Kidney tubule cell (primary cell): Measurements from ENCODE around the gene GPR75.
"Not testable (repeated sequence)": the region's sequence is repeated elsewhere in the genome, so short reads cannot be mapped to it uniquely, and the experiment has no call there.

ENCODE experiments used
- DNase-seq: peaks from one replicate; pipeline ENCODE4 v3.0.0-alpha.2; 2018; ENCODE audit warnings: low spot score

GPR75 gene

DNA sequence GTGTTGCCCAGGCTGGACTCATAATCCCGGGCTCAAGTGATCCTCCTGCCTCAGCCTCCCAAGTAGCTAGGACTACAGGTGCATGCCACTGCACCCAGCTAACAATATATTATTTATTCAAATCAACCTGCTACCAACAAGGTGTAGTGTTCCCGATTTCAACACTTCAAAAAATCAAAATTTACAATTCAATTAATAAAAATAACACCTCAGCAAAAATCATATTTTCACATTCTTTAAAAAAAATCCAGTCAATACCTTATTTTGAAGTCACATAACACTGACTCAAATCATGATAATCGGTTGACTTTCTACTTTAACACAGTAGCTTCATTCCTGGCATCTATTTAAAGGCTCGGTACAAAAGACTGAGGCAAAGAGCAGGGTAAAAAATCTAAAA lies 7.2 kb downstream of the GPR75 start:
- no peak for DNase-seq

DNA sequence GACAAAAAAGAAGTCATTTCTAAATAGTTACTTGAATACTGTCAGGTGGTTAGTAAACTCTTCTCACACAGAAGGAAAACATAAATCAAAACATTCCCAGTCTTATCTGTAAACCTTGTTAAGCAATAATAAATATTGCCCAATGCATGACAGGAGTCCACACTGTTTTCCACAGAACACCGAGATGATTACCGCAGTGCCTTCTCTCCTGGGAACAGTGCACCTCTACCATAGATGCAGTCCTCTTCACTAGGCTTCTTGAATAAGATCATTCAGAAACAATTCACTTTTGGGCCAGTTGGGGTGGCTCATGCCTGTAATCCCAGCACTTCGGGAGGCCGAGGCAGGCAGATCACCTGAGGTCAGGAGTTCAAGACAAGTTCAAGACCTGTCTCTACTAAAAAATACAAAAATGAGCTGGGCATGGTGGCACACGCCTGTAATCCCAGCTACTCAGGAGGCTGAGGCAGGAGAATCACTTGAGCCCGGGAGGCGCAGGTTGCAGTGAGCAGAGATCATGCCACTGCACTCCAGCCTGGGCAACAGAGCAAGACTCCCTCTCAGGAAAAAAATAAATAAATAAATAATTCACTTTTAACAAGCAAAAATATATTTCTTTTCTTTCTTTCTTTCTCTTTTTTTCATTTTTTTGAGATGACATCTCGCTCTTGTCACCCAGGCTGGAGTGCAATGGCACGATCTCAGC lies 8.6 kb downstream of the GPR75 start:
- not testable (repeated sequence) for DNase-seq

- no peak for DNase-seq
These were observed 11.7 kb downstream of the GPR75 start for GRCh38 chr2:53848062-53848461.

GRCh38 chr2:53843595-53843994 lies 16.2 kb downstream of the GPR75 start:
- no peak for DNase-seq

GRCh38 chr2:53842891-53843290 lies 16.9 kb downstream of the GPR75 start:
- no peak for DNase-seq

- not testable (repeated sequence) for DNase-seq
These were observed 18.1 kb downstream of the GPR75 start for GRCh38 chr2:53841651-53842050.

- no peak for DNase-seq
These were observed 19.2 kb downstream of the GPR75 start for GRCh38 chr2:53840580-53840979.

DNA sequence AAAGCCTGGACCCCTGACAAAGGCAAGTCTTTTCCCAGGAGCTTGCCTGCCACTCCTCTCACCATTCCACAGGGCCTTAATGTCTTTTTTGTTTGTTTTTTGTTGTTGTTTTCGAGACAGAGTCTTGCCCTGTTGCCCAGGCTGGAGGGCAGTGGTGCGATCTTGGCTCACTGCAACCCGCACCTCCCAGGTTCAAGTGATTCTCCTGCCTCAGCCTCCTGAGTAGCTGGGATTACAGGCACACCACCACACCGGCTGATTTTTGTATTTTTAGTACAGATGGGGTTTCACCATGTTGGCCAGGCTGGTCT lies 29.8 kb downstream of the GPR75 start:
- not testable (repeated sequence) for DNase-seq

- DNase-seq = no peak
These were observed 30.3 kb downstream of the GPR75 start for GRCh38 chr2:53829273-53829979.

DNA sequence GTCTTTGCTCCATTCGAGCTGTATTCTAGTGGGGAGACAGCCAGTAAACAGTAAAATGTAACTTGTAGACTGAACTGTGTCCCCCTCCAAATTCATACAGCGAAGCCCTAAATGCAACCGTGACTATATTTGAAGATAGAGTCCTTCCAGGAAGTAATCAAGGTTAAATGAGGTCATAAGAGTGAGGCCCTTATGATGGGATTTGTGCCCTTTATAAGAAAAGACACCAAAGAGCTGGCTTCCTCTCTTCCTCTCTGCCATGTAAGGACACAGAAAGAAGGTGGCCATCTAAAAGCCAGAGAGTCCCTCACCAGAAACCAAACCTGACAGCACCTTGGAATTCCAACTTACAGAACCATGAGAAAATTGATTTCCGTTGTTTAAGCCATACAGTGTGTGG lies 31.4 kb downstream of the GPR75 start:
- no peak for DNase-seq

GRCh38 chr2:53827398-53828175 lies 32.2 kb downstream of the GPR75 start:
- no peak for DNase-seq

- no peak for DNase-seq
These were observed 33.0 kb downstream of the GPR75 start for GRCh38 chr2:53826587-53827397.

DNA sequence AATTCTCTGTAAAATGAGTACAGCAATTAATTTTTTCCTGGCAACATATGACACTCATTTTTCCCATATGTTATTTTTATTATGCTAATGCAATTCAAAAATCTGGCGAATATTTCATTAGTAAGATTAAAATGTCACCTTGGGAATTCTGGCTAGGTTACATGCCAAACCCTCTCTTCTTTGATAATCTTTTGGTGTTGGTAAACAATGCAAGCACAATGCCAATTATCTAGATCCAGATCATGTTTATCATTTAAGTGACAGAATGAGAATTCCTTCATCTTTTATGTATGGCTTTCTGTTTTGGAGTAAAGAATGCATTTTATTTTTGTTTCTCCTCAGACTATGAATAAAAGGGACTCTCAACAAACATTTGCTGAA lies 33.7 kb downstream of the GPR75 start:
- DNase-seq = no peak

DNA sequence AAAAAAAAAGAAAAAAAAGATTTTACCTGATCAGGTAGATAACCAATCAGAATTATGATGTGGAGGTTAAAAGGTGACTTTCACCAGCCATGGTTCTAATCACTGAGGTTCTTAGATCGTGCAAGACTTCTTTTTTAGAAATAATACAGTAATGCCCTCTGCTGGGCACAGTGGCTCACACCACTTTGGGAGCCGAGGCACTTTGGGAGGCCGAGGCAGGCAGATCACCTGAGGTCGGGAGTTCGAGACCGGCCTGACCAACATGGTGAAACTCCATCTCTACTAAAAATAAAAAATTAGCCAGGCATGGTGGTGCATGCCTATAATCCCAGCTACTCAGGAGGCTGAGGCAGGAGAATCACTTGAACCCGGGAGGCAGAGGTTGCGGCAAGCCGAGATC lies 36.1 kb downstream of the GPR75 start:
- not testable (repeated sequence) for DNase-seq

DNA sequence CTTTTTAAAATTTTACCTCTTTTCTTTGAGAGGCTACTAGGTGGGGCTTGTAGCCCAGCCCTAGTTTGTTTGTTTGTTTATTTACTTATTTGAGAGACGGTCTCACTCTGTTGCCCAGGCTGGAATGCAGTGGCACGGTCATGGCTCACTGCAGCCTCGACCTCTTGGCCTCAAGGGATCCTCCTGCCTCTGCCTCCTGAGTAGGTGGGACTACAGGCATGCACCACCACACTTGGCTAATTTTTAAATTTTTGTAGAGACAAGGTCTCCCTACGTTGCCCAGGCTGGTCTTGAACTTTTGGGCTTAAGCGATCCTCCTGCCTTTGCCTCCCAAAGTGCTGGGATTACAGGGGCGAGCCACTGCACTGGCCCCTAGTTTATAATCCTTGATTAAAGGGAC lies 38.0 kb downstream of the GPR75 start:
- DNase-seq = no peak

DNA sequence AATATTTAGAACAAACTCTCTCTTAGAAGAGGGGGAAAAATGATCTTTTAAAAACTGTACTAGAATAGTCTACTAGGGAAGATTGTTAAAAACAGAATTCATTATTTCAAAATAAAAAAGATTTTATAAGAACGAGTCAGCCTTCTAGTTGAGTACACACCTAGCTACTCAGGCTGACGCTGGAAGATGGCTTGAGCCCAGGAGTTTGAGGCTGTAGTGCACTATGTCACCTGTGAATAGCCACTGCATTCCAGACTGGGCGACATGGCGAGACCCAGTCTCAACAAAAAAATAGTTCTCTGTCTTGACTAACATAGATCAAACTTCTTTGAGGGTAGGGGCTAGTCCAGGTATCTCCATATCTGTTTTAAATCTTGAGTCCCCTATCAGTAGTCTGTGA lies 39.1 kb downstream of the GPR75 start:
- peak; percentile 35 for DNase-seq

- DNase-seq = no peak
These were observed 39.7 kb downstream of the GPR75 start for GRCh38 chr2:53820048-53820447.

GRCh38 chr2:53819634-53820033 lies 40.1 kb downstream of the GPR75 start:
- DNase-seq = no peak

GRCh38 chr2:53818854-53819435 lies 40.8 kb downstream of the GPR75 start:
- DNase-seq = no peak

- no peak for DNase-seq
These were observed 46.6 kb downstream of the GPR75 start for GRCh38 chr2:53813151-53813550.

- no peak for DNase-seq
These were observed 48.2 kb downstream of the GPR75 start for GRCh38 chr2:53811601-53812000.
